NOMO-1 treated with dmso at 0.1 percent for 144 hours (cell line): ENCODE data around the gene EPHA8.

Experiments
- DNase-seq: peaks from one replicate; lab custom pipeline; 2025; ENCODE audit not compliant: unreplicated experiment; lab: John Stamatoyannopoulos, UW

EPHA8 gene

GRCh38 chr1:22562584-22563583, at the start of gene EPHA8:
EPHA8 (plus strand) TSS chr1:22563489; CDS start chr1:22563636, 147 bp downstream.
- no peak for DNase-seq

GRCh38 chr1:22516906-22517571, 46.2 kb upstream of the EPHA8 start:
- no peak for DNase-seq

- DNase-seq = no peak
These were observed 45.3 kb upstream of the EPHA8 start for GRCh38 chr1:22517956-22518355.

- DNase-seq = no peak
These were observed 44.9 kb upstream of the EPHA8 start for GRCh38 chr1:22518379-22518778.

- DNase-seq = no peak
These were observed 42.4 kb upstream of the EPHA8 start for GRCh38 chr1:22520871-22521270.

GRCh38 chr1:22521692-22522091, 41.6 kb upstream of the EPHA8 start:
- no peak for DNase-seq

GRCh38 chr1:22522221-22522743, 41.0 kb upstream of the EPHA8 start:
- DNase-seq = no peak

- DNase-seq = no peak
These were observed 38.8 kb upstream of the EPHA8 start for GRCh38 chr1:22524481-22524880.

- no peak for DNase-seq
These were observed 38.1 kb upstream of the EPHA8 start for GRCh38 chr1:22525211-22525610.

- DNase-seq = no peak
These were observed 37.6 kb upstream of the EPHA8 start for GRCh38 chr1:22525646-22526045.

GRCh38 chr1:22526098-22526497, 37.2 kb upstream of the EPHA8 start:
- DNase-seq = no peak

GRCh38 chr1:22526677-22527076, 36.6 kb upstream of the EPHA8 start:
- no peak for DNase-seq

GRCh38 chr1:22527122-22527521, 36.2 kb upstream of the EPHA8 start:
- DNase-seq = no peak

- DNase-seq = no peak
These were observed 35.6 kb upstream of the EPHA8 start for GRCh38 chr1:22527555-22528296.

- DNase-seq = no peak
These were observed 34.8 kb upstream of the EPHA8 start for GRCh38 chr1:22528451-22528850.

- DNase-seq = no peak
These were observed 33.2 kb upstream of the EPHA8 start for GRCh38 chr1:22529901-22530621.

GRCh38 chr1:22530715-22531114, 32.6 kb upstream of the EPHA8 start:
- DNase-seq = no peak

- DNase-seq = no peak
These were observed 32.0 kb upstream of the EPHA8 start for GRCh38 chr1:22531251-22531650.

GRCh38 chr1:22533244-22533895, 29.9 kb upstream of the EPHA8 start:
- no peak for DNase-seq

- DNase-seq = no peak
These were observed 28.3 kb upstream of the EPHA8 start for GRCh38 chr1:22534951-22535350.
